Trophoblast cell (in vitro differentiated cells and primary cell): ENCODE results near the gene PPP1R12C.
"Not testable (repeated sequence)": the region's sequence is repeated elsewhere in the genome, so short reads cannot be mapped to it uniquely, and the experiment has no call there.

Source experiments
- DNase-seq, 2 donors: peaks; one replicate each; pipeline ENCODE4 v3.0.0-alpha.2; 2016
- H2AFZ ChIP-seq: 2 replicates; pipeline ENCODE4 v1.6.1; 2013; ENCODE audit warnings: low read length, moderate library complexity, mild to moderate bottlenecking; ENCODE audit not compliant: insufficient read depth, poor library complexity
- H2AK5ac ChIP-seq: 2 replicates; pipeline ENCODE4 v1.6.1; 2013; ENCODE audit warnings: mild to moderate bottlenecking, low read length
- H2BK120ac ChIP-seq: 2 replicates; pipeline ENCODE4 v1.6.1; 2013; ENCODE audit warnings: low read length, mild to moderate bottlenecking, moderate library complexity; ENCODE audit not compliant: insufficient read depth, poor library complexity
- H2BK12ac ChIP-seq: 2 replicates; pipeline ENCODE4 v1.6.1; 2013; ENCODE audit warnings: mild to moderate bottlenecking, low read length, moderate library complexity
- H2BK5ac ChIP-seq: 2 replicates; pipeline ENCODE4 v1.6.1; 2013; ENCODE audit warnings: low read length, low read depth, moderate library complexity, mild to moderate bottlenecking; ENCODE audit not compliant: poor library complexity
- H3K14ac ChIP-seq: 2 replicates; pipeline ENCODE4 v1.6.1; 2013; ENCODE audit warnings: mild to moderate bottlenecking, low read length
- H3K18ac ChIP-seq: 2 replicates; pipeline ENCODE4 v1.6.1; 2013; ENCODE audit warnings: mild to moderate bottlenecking, low read length
- H3K23ac ChIP-seq: 2 replicates; pipeline ENCODE4 v1.6.1; 2013; ENCODE audit warnings: low read length
- H3K27ac ChIP-seq: 2 replicates; pipeline ENCODE4 v1.5.1; 2013; ENCODE audit warnings: low read depth, mild to moderate bottlenecking, inconsistent platforms, low read length, moderate library complexity
- H3K27me3 ChIP-seq: 2 replicates; pipeline ENCODE4 v1.6.1; 2013; ENCODE audit warnings: inconsistent platforms, mild to moderate bottlenecking, low read length, moderate library complexity; ENCODE audit not compliant: insufficient read depth
- H3K36me3 ChIP-seq, 2 experiments: 1 replicate in 1 of 2; 2 replicates in 1 of 2; pipeline ENCODE4 v1.6.1; 2013; ENCODE audit warnings: low read length in 2 of 2, mild to moderate bottlenecking in 2 of 2, moderate library complexity in 1 of 2; ENCODE audit not compliant: insufficient read depth in 2 of 2, control insufficient read depth in 1 of 2
- H3K4ac ChIP-seq: 2 replicates; pipeline ENCODE4 v1.6.1; 2013; ENCODE audit warnings: low read depth, mild to moderate bottlenecking, low read length, moderate library complexity
- H3K4me1 ChIP-seq, 2 experiments: 1 replicate in 1 of 2; 2 replicates in 1 of 2; pipeline ENCODE4 v1.6.1; 2013; ENCODE audit warnings: low read length in 2 of 2, mild to moderate bottlenecking in 2 of 2, moderate library complexity in 1 of 2; ENCODE audit not compliant: insufficient read depth in 2 of 2, control insufficient read depth in 1 of 2
- H3K4me2 ChIP-seq: 2 replicates; pipeline ENCODE4 v1.6.1; 2013; ENCODE audit warnings: inconsistent platforms, mild to moderate bottlenecking, low read length, moderate library complexity
- H3K4me3 ChIP-seq: 2 replicates; pipeline ENCODE4 v1.5.1; 2013; ENCODE audit warnings: mild to moderate bottlenecking, low read depth, low read length, inconsistent platforms
- H3K79me1 ChIP-seq: one replicate; pipeline ENCODE4 v1.6.1; 2013; ENCODE audit warnings: low read length
- H3K79me2 ChIP-seq: 2 replicates; pipeline ENCODE4 v1.6.1; 2013; ENCODE audit warnings: low read length, mild to moderate bottlenecking; ENCODE audit not compliant: control insufficient read depth, insufficient read depth, poor library complexity
- H3K9ac ChIP-seq: 2 replicates; pipeline ENCODE4 v1.6.1; 2013; ENCODE audit warnings: mild to moderate bottlenecking, low read length
- H3K9me3 ChIP-seq: 2 replicates; pipeline ENCODE4 v1.6.1; 2013; ENCODE audit warnings: low read depth, mild to moderate bottlenecking, control low read depth, inconsistent platforms, low read length; ENCODE audit not compliant: insufficient read depth
- H4K12ac ChIP-seq: 2 replicates; pipeline ENCODE4 v1.6.1; 2013; ENCODE audit warnings: low read depth, mild to moderate bottlenecking, low read length, moderate library complexity
- H4K8ac ChIP-seq: 2 replicates; pipeline ENCODE4 v1.6.1; 2013; ENCODE audit warnings: low read depth, mild to moderate bottlenecking, low read length, moderate library complexity
- H4K91ac ChIP-seq: one replicate; pipeline ENCODE4 v1.6.1; 2013; ENCODE audit warnings: low read depth, mild to moderate bottlenecking, low read length, moderate library complexity
- WGBS: extraction: QIAGEN DNeasy Blood & Tissue Kit; methylation state at CpG from one replicate; pipeline ENCODE4 v1.1.7; 2013; ENCODE audit warnings: missing lambda C conversion rate; ENCODE audit not compliant: insufficient read length, insufficient coverage; ENCODE audit errors: extremely low coverage; 5-methylcytosine and 5-hydroxymethylcytosine counted together

The PPP1R12C gene

GRCh38 chr19:55065516-55065915 lies 51.9 kb downstream of the PPP1R12C start:
- not testable (repeated sequence) for H2BK120ac ChIP-seq, H4K12ac ChIP-seq, H2AFZ ChIP-seq, DNase-seq, H3K79me2 ChIP-seq, H3K4me3 ChIP-seq, H4K8ac ChIP-seq, H3K4ac ChIP-seq, H3K9ac ChIP-seq, H2BK12ac ChIP-seq, H4K91ac ChIP-seq, H2BK5ac ChIP-seq, H3K23ac ChIP-seq, H3K27me3 ChIP-seq, H3K27ac ChIP-seq, H3K14ac ChIP-seq, H3K36me3 ChIP-seq, H3K9me3 ChIP-seq, H3K18ac ChIP-seq, H2AK5ac ChIP-seq, H3K4me2 ChIP-seq
- no CpG with 5 or more reads among the region's 9 CpGs for WGBS
- H3K79me1 ChIP-seq: peaks cover 14% of the 10 kb centered on the region
- H3K4me1 ChIP-seq: peaks cover 0 to 16% of the 10 kb centered on the region in 2 experiments

GRCh38 chr19:55063492-55063843 lies 54.0 kb downstream of the PPP1R12C start:
- Histone ChIP-seq H3K18ac (no peak overlapping the region), H4K12ac (no peak overlapping the region), H3K9ac (no peak overlapping the region), H2BK12ac (no peak overlapping the region), H2AFZ (no peak overlapping the region), H3K36me3 (peaks cover 8 to 11% of the 10 kb centered on the region in 2 experiments), H3K79me2 (peaks cover 6% of the 10 kb centered on the region), H3K4me3 (no peak overlapping the region), H3K23ac (peak overlapping the region; percentile 6), H2AK5ac (no peak overlapping the region), H3K27ac (no peak overlapping the region), H3K4ac (no peak overlapping the region), H3K9me3 (peaks cover 4% of the 10 kb centered on the region), H3K79me1 (peaks cover 10% of the 10 kb centered on the region), H3K14ac (no peak overlapping the region), H4K8ac (no peak overlapping the region), H4K91ac (no peak overlapping the region), H2BK5ac (no peak overlapping the region), H2BK120ac (no peak overlapping the region), H3K4me1 (peaks cover 0 to 11% of the 10 kb centered on the region in 2 experiments), H3K27me3 (peaks cover 2% of the 10 kb centered on the region), H3K4me2 (peak overlapping the region; percentile 25)
- no CpG with 5 or more reads among the region's 3 CpGs for WGBS
- no peak for DNase-seq

GRCh38 chr19:55062735-55063491 lies 54.5 kb downstream of the PPP1R12C start, which contains the start of gene RDH13:
Gene RDH13, minus strand, starts transcription at chr19:55063148. Its CDS starts 116 bp downstream, at chr19:55063032.
- peak within 1 kb of the TSS; percentile 61 for H2BK5ac ChIP-seq
- H3K4me2 ChIP-seq: peak within 1 kb of the TSS; percentile 98
- H3K4ac ChIP-seq: peak within 1 kb of the TSS; percentile 84
- H4K8ac ChIP-seq: peak within 1 kb of the TSS; percentile 67
- H3K27ac ChIP-seq: peak within 1 kb of the TSS; percentile 24
- no peak within 1 kb of the TSS for H2BK12ac ChIP-seq
- peaks cover 10% of the 10 kb centered on the region for H3K79me1 ChIP-seq
- peak within 1 kb of the TSS; percentile 11 for H2AK5ac ChIP-seq
- no peaks in the 10 kb centered on the region for H3K27me3 ChIP-seq
- H3K18ac ChIP-seq: peak within 1 kb of the TSS; percentile 73
- H3K79me2 ChIP-seq: peaks cover 6% of the 10 kb centered on the region
- peak within 1 kb of the TSS; percentile 86 for H3K4me3 ChIP-seq
- peaks cover 0 to 11% of the 10 kb centered on the region in 2 experiments for H3K4me1 ChIP-seq
- H2AFZ ChIP-seq: peak within 1 kb of the TSS; percentile 82
- H4K12ac ChIP-seq: peak within 1 kb of the TSS; percentile 73
- peak within 1 kb of the TSS; percentile 12 for H2BK120ac ChIP-seq
- peaks cover 4% of the 10 kb centered on the region for H3K9me3 ChIP-seq
- no CpG with 5 or more reads among the region's 70 CpGs for WGBS
- peak within 1 kb of the TSS; percentile 6 for H3K23ac ChIP-seq
- peak; percentile 97 to 98 for DNase-seq
- peak within 1 kb of the TSS; percentile 72 for H4K91ac ChIP-seq
- H3K14ac ChIP-seq: peak within 1 kb of the TSS; percentile 53
- H3K36me3 ChIP-seq: peaks cover 12 to 13% of the 10 kb centered on the region in 2 experiments
- peak within 1 kb of the TSS; percentile 90 for H3K9ac ChIP-seq

GRCh38 chr19:55060287-55060686 lies 57.1 kb downstream of the PPP1R12C start:
- not testable (repeated sequence) for H2AK5ac ChIP-seq, H3K9ac ChIP-seq, H3K4ac ChIP-seq, H3K18ac ChIP-seq, H4K12ac ChIP-seq, H2BK12ac ChIP-seq, H4K91ac ChIP-seq, H3K14ac ChIP-seq, H3K9me3 ChIP-seq, H3K27me3 ChIP-seq, H3K23ac ChIP-seq, H3K4me3 ChIP-seq, H2AFZ ChIP-seq, H4K8ac ChIP-seq, H2BK5ac ChIP-seq, H3K79me2 ChIP-seq
- Histone ChIP-seq H3K36me3 (peaks cover 31 to 33% of the 10 kb centered on the region in 2 experiments), H3K4me1 (peaks cover 0 to 11% of the 10 kb centered on the region in 2 experiments), H3K4me2 (peak overlapping the region; percentile 18), H3K27ac (peak overlapping the region; percentile 76), H3K79me1 (peaks cover 10% of the 10 kb centered on the region), H2BK120ac (peak overlapping the region; percentile 31)
- WGBS: no CpG with 5 or more reads among the region's 9 CpGs
- peak; percentile 22 to 76 for DNase-seq
